Breast epithelium (tissue), 3 donors: Measurements from ENCODE around the gene TMEM161B.

Experiments
- POLR2A ChIP-seq: fragments of 450-650 bp; IDR thresholded peaks from one replicate; pipeline ENCODE4 v1.6.1; 2016; ENCODE audit warnings: antibody characterized with exemption, mild to moderate bottlenecking, moderate library complexity
- POLR2AphosphoS5 ChIP-seq, 3 donors: sonication (generic); formaldehyde crosslinking; IDR thresholded peaks; one replicate each; pipeline ENCODE4 v1.6.1; 2017; ENCODE audit warnings: antibody characterized with exemption in 3 of 3
- TF ChIP-seq, protein P1 (sequence below), 3 donors: fragments of 450-650 bp; IDR thresholded peaks; one replicate each; pipeline ENCODE4 v1.5.1; 2016 to 2017; ENCODE audit warnings: antibody characterized with exemption in 3 of 3, mild to moderate bottlenecking in 3 of 3, moderate library complexity in 3 of 3

- TF ChIP-seq, protein P1, sequence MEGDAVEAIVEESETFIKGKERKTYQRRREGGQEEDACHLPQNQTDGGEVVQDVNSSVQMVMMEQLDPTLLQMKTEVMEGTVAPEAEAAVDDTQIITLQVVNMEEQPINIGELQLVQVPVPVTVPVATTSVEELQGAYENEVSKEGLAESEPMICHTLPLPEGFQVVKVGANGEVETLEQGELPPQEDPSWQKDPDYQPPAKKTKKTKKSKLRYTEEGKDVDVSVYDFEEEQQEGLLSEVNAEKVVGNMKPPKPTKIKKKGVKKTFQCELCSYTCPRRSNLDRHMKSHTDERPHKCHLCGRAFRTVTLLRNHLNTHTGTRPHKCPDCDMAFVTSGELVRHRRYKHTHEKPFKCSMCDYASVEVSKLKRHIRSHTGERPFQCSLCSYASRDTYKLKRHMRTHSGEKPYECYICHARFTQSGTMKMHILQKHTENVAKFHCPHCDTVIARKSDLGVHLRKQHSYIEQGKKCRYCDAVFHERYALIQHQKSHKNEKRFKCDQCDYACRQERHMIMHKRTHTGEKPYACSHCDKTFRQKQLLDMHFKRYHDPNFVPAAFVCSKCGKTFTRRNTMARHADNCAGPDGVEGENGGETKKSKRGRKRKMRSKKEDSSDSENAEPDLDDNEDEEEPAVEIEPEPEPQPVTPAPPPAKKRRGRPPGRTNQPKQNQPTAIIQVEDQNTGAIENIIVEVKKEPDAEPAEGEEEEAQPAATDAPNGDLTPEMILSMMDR (IDR thresholded peaks at IDR 0.05), result no peak
- TF ChIP-seq POLR2AphosphoS5 (IDR thresholded peaks at IDR 0.05) (no peak), POLR2A (no peak)
Measured at GRCh38 chr5:88254320-88254719, 14.3 kb downstream of the TMEM161B start.
